Body of pancreas (tissue), 4 donors: ENCODE data around the gene PTTG1IP. TPM values are rescaled to one million over a fixed set of nuclear protein-coding genes. Genes with fewer than 3 reads are reported as not detected.

Source experiments
- ATAC-seq: fragments of 150-250 bp; one replicate; pipeline ENCODE4 v1.9.1; 2016
- DNase-seq, 4 donors: peaks; one replicate each; pipeline ENCODE4 v3.0.0-alpha.2; 2019
- H3K27ac ChIP-seq, 4 donors: fragments of 200-600 bp; sonication (generic); 1 replicate in 3 of 4; 2 replicates in 1 of 4; pipeline versions ENCODE4 v1.5.1 to v1.6.1; 2016 to 2019; ENCODE audit warnings: mild to moderate bottlenecking in 1 of 4, mixed read lengths in 1 of 4, moderate library complexity in 1 of 4
- H3K27me3 ChIP-seq, 2 donors: fragments of 200-600 bp; sonication (generic); one replicate each; pipeline ENCODE4 v1.6.0; 2016; ENCODE audit warnings: mild to moderate bottlenecking in 1 of 2
- H3K36me3 ChIP-seq, 2 donors: fragments of 200-600 bp; sonication (generic); replicated peaks in 1 of 2; 2 replicates each; pipeline ENCODE4 v1.5.1; 2016; ENCODE audit warnings: low read depth in 2 of 2; ENCODE audit not compliant: insufficient read depth in 1 of 2
- H3K4me1 ChIP-seq: fragments of 200-600 bp; sonication (generic); one replicate; pipeline ENCODE4 v1.6.0; 2016
- H3K4me3 ChIP-seq, 2 donors: fragments of 200-600 bp; sonication (generic); 1 replicate in 1 of 2; 2 replicates in 1 of 2; pipeline ENCODE4 v1.5.1; 2016 to 2019
- H3K9me3 ChIP-seq, 3 donors: fragments of 200-600 bp; sonication (generic); 1 replicate in 2 of 3; 2 replicates in 1 of 3; pipeline ENCODE4 v1.5.1; 2016
- POLR2A ChIP-seq, 3 donors: fragments of 450-650 bp; IDR thresholded peaks; one replicate each; pipeline ENCODE4 v1.6.1; 2016; ENCODE audit warnings: antibody characterized with exemption in 3 of 3, mild to moderate bottlenecking in 2 of 3
- WGBS, 2 donors: methylation state at CpG; one replicate each; pipeline ENCODE4 v1.1.5; 2017; 5-methylcytosine and 5-hydroxymethylcytosine counted together
- intact Hi-C: fragments of 100-400 bp; cut with DNase I; formaldehyde crosslinking; loops from one replicate; pipeline ENCODE4 v1.15.1; 2023
- total RNA-seq, 2 donors: library from RNA; depleted of rRNA; stranded (reverse); fragments of >200 nt; gene quantifications; one replicate each; pipeline ENCODE4 v1.1.0, GENCODE V29; 2016
- TF ChIP-seq, protein P1 (sequence below), 7 experiments: fragments of 450-650 bp in 4 of 7; fragments of 200-600 bp in 3 of 7; sonication (generic) in 3 of 7; IDR thresholded peaks; one replicate each; pipeline ENCODE4 v1.5.1; 2016 to 2019; ENCODE audit warnings: antibody characterized with exemption in 7 of 7

PTTG1IP gene
- total RNA-seq, 2 donors from 2014 or later: 71.5 to 106 TPM

DNA sequence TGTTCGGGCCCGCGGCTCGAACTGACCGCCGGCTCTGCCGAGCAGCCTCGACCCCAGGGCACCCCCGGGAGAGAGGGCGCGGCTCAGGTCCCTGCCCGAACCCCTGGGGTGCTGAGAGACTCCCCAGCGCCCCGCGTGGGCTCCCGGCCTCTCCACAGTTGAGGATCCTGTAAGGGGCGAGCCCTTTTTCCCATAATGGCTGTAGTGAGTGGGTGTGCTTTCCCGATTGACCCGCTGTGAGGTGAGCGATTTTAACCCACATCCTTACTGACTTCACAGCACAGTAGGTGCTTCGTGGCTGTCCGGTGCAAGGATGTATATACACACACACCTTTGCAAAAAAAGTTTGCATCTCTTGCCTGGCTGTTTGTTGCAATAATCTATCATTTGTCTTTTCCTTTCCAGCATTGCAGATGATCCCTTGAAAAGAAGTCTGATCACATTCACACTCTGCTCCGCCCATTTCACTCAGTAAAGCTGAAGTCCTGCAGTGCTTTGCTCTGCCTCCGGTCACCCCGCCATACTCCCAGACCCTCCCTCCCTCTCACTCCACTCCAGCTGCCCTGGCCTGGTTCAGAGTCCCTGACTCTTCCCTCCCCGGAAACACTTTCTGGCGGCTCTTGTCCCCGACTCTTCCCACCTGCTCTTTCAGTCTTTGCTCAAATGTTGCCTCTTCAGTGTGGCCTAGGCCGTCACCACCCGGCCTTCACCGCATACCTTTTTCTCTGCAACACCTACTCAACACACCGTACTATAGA lies 70.9 kb downstream of the PTTG1IP start:
- Histone ChIP-seq H3K27me3 (no peaks in the 10 kb centered on the region), H3K4me3 (peak overlapping the region; percentile 84 to 98), H3K4me1 (peaks cover 38% of the 10 kb centered on the region), H3K27ac (peak overlapping the region in 3 of 4 donors; percentile 69 to 83 (median 80)), H3K9me3 (no peaks in the 10 kb centered on the region), H3K36me3 (peaks cover 0 to 4% of the 10 kb centered on the region in 2 donors)
- DNase-seq: no peak
- intact Hi-C loops: loop anchor here (10.0 kb wide), 1 partner anchor 288 kb away; no protein-coding TSS in a partner anchor
- TF ChIP-seq POLR2A (IDR thresholded peaks at IDR 0.05): no peak
- TF ChIP-seq, protein P1, sequence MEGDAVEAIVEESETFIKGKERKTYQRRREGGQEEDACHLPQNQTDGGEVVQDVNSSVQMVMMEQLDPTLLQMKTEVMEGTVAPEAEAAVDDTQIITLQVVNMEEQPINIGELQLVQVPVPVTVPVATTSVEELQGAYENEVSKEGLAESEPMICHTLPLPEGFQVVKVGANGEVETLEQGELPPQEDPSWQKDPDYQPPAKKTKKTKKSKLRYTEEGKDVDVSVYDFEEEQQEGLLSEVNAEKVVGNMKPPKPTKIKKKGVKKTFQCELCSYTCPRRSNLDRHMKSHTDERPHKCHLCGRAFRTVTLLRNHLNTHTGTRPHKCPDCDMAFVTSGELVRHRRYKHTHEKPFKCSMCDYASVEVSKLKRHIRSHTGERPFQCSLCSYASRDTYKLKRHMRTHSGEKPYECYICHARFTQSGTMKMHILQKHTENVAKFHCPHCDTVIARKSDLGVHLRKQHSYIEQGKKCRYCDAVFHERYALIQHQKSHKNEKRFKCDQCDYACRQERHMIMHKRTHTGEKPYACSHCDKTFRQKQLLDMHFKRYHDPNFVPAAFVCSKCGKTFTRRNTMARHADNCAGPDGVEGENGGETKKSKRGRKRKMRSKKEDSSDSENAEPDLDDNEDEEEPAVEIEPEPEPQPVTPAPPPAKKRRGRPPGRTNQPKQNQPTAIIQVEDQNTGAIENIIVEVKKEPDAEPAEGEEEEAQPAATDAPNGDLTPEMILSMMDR (IDR thresholded peaks at IDR 0.05): no peak
- WGBS, 2 donors: 24 to 54% methylated on average over 15 to 32 of the region's 32 CpGs
- no peak for ATAC-seq

DNA sequence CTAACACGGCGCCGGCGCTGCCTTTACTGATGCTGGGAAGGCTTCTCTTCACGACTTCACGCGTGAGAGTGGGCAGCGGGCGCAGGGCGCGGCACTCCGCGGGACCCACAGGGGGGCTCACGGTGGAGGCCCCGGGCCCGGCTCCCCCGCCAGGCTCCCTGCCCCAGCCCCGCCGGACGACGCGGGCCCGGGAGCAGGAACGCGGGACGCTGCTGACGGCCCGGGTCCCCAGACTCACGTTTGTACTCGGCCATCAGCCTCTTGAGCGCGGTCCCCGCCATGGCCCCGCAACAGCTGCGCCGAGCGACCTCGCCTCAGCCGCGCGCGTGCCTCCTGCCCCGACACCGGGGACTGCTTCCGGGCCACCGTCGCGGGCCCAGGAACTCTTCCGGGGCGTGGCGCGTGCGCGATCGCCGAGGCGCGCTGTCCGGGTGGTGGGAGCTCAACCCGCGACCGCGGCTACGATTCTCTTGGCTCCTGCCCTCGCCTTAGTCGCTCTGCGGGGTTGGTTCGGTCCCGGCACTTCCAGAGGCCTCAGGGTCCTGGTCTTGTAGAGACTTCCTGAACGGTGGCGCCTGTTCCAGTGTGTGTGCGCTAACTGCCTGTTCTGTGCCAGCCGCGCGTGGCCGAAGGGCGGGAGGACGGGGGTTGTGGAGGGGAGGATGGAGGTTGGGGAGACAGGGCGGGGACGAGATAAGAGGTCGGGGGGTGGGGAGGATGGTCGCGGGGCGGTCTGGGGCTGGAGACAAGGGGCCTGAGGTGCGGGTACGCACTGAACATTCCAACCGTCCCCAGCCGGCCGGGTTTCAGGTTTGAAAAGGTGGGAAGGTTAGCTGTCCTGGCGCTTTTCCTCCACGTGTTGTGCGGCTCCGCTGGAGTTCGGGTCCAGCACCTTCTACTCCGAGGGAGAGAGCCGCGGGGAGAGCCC lies 71.8 kb downstream of the PTTG1IP start, which contains the start of gene UBE2G2:
Gene UBE2G2, minus strand, starts transcription at position 353 of the 928 bp plus-strand sequence. Its CDS starts 72 bp downstream, at position 281.
- Histone ChIP-seq H3K4me1 (peaks cover 38% of the 10 kb centered on the region), H3K4me3 (peak within 1 kb of the TSS; percentile 84 to 98), H3K36me3 (peaks cover 0 to 4% of the 10 kb centered on the region in 2 donors), H3K27me3 (no peaks in the 10 kb centered on the region), H3K27ac (peak within 1 kb of the TSS; percentile 19 to 83 (median 74)), H3K9me3 (no peaks in the 10 kb centered on the region)
- intact Hi-C loops: loop anchor here (10.0 kb wide), 1 partner anchor 287 kb away; no protein-coding TSS in a partner anchor
- WGBS, 2 donors: 0% methylated on average over 13 to 86 of the region's 97 CpGs
- ATAC-seq (peak; percentile 95), DNase-seq (peak; percentile 77 to 83 (median 80))
- TF ChIP-seq POLR2A (IDR thresholded peaks at IDR 0.05): peak; percentile 32 to 71 (median 70)
- TF ChIP-seq, protein P1 (IDR thresholded peaks at IDR 0.05): no peak

DNA sequence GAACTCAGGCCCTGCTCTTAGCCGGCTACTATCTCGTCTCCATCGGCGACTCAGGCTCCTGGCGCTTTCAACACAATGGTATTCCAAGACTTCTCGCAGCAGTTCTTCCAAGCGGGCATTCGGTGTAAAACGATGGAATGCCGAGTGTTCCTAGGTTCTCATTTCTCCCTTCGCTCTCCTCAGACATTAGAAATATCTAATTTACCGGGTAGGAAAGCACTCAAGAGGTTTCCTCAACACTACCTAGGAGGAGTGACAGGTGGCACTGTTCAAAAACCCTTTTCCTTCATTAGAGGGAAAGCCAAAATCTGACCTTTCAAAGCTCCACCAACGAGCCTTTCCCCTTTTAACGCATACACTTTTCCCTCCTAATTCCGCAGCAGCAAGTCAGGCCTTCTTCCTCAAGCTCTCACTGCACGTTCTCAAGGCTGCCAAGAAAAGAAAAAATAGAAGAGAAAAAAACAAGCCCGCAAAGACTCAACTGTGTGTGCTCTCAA lies 72.5 kb downstream of the PTTG1IP start:
- no peaks in the 10 kb centered on the region for H3K9me3 ChIP-seq
- peaks cover 38% of the 10 kb centered on the region for H3K4me1 ChIP-seq
- H3K27me3 ChIP-seq: no peaks in the 10 kb centered on the region
- ATAC-seq: peak; percentile 30
- peak overlapping the region; percentile 84 to 98 for H3K4me3 ChIP-seq
- intact Hi-C loops: loop anchor here (10.0 kb wide), 1 partner anchor 286 kb away; no protein-coding TSS in a partner anchor
- peaks cover 0 to 4% of the 10 kb centered on the region in 2 donors for H3K36me3 ChIP-seq
- no peak for DNase-seq
- TF ChIP-seq, protein P1 (IDR thresholded peaks at IDR 0.05): peak in 4 of 7 experiments; percentile 18 to 44 (median 36)
- TF ChIP-seq POLR2A (IDR thresholded peaks at IDR 0.05): no peak
- H3K27ac ChIP-seq: peak overlapping the region in 3 of 4 donors; percentile 69 to 83 (median 80)
- 1 to 2% methylated on average over 17 of the region's 17 CpGs for WGBS, 2 donors

DNA sequence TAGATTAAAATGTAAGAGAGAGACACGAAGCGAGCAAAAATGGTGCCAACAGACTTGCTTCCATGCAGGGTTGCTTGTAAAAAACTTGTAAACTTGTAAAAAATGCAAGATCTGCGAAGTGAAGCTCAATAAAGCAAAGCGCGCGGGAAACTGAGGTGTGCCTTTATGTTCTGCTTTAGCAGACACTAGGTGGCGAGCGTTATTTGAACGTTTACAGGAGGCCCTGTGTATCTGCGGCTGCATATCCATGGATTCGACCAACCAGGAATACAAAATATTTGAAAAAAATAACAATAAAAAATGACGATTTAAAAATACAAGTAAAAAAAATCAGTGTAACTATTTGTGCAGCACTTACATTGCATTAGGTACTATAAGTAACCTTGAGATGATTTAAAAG lies 73.4 kb downstream of the PTTG1IP start:
- intact Hi-C loops: loop anchor here (10.0 kb wide), 1 partner anchor 285 kb away; no protein-coding TSS in a partner anchor
- H3K36me3 ChIP-seq: peaks cover 0 to 4% of the 10 kb centered on the region in 2 donors
- TF ChIP-seq, protein P1 (IDR thresholded peaks at IDR 0.05): peak in 6 of 7 experiments; percentile 8 to 35 (median 22)
- TF ChIP-seq POLR2A (IDR thresholded peaks at IDR 0.05): no peak
- peaks cover 38% of the 10 kb centered on the region for H3K4me1 ChIP-seq
- no peaks in the 10 kb centered on the region for H3K27me3 ChIP-seq
- WGBS, 2 donors: 33 to 38% methylated on average over 12 of the region's 12 CpGs
- H3K27ac ChIP-seq: no peak overlapping the region
- no peaks in the 10 kb centered on the region for H3K9me3 ChIP-seq
- ATAC-seq: no peak
- H3K4me3 ChIP-seq: no peak overlapping the region
- peak in 1 of 4 donors; percentile 25 for DNase-seq
